K562 (cell line): Measurements from ENCODE around the gene NDUFAF2. TPM values are rescaled to one million over a fixed set of nuclear protein-coding genes. Genes with fewer than 3 reads are reported as not detected.

ENCODE experiments used
- CC2D1A ChIP-seq: fragments of 450-650 bp; IDR thresholded peaks from 2 replicates; pipeline ENCODE4 v1.6.1; 2017; ENCODE audit warnings: mild to moderate bottlenecking
- CTBP1 ChIP-seq: fragments of 450-650 bp; IDR thresholded peaks from 2 replicates; pipeline ENCODE4 v1.6.1; 2016; ENCODE audit warnings: borderline replicate concordance
- FOXM1 ChIP-seq, 2 experiments: fragments of 450-650 bp in 1 of 2; sonication (generic) in 1 of 2; formaldehyde crosslinking in 1 of 2; IDR thresholded peaks; 2 replicates each; pipeline versions ENCODE4 v1.6.1 to v1.9.0; 2017 to 2022; ENCODE audit warnings: low read depth in 2 of 2, mild to moderate bottlenecking in 2 of 2, missing genetic modification reagents in 1 of 2, moderate library complexity in 1 of 2
- FOXP4 ChIP-seq: sonication (generic); formaldehyde crosslinking; IDR thresholded peaks from 2 replicates; pipeline ENCODE4 v1.8.0; 2022; ENCODE audit warnings: mild to moderate bottlenecking, missing genetic modification reagents, borderline replicate concordance
- GTF2E2 ChIP-seq: fragments of 200-800 bp; sonication (Bioruptor generic); IDR thresholded peaks from 2 replicates; pipeline ENCODE4 v1.6.1; 2016; ENCODE audit warnings: missing genetic modification characterization, missing compliant biosample characterization
- HMG20B ChIP-seq: fragments of 250-450 bp; sonication (Bioruptor Pico); IDR thresholded peaks from 2 replicates; pipeline ENCODE4 v1.5.0; 2021; ENCODE audit warnings: mild to moderate bottlenecking
- POLR2B ChIP-seq: fragments of 450-650 bp; IDR thresholded peaks from 2 replicates; pipeline ENCODE4 v1.6.1; 2018; ENCODE audit warnings: low read depth; ENCODE audit not compliant: partially characterized antibody
- RB1 ChIP-seq: fragments of 450-650 bp; IDR thresholded peaks from 2 replicates; pipeline ENCODE4 v1.6.1; 2017; ENCODE audit warnings: low read depth, mild to moderate bottlenecking
- SRF ChIP-seq, 2 experiments: fragments of 250-450, 450-650 bp in 1 of 2; sonication (Bioruptor Pico) in 1 of 2; sonication (generic) in 1 of 2; formaldehyde crosslinking; IDR thresholded peaks; 2 replicates each; pipeline versions ENCODE4 v1.5.0 to v1.5.1; 2020 to 2022; ENCODE audit warnings: mild to moderate bottlenecking in 1 of 2, missing genetic modification reagents in 1 of 2
- TARDBP ChIP-seq: fragments of 450-650 bp; IDR thresholded peaks from 2 replicates; pipeline ENCODE4 v1.6.1; 2016
- XRCC3 ChIP-seq: fragments of 450-650 bp; IDR thresholded peaks from 2 replicates; pipeline ENCODE4 v1.6.1; 2017; ENCODE audit warnings: mild to moderate bottlenecking, moderate library complexity
- ZNF140 ChIP-seq: fragments of 250-450 bp; sonication (Bioruptor Pico); IDR thresholded peaks from 2 replicates; pipeline ENCODE4 v1.8.0; 2021; ENCODE audit warnings: moderate library complexity, mild to moderate bottlenecking, inconsistent platforms
- ZNF146 ChIP-seq: IDR thresholded peaks from one replicate; pipeline ENCODE4 v1.6.1; 2018; ENCODE audit warnings: missing compliant biosample characterization; ENCODE audit not compliant: unreplicated experiment
- ZNF699 ChIP-seq: fragments of 250-450 bp; sonication (Bioruptor Pico); IDR thresholded peaks from 2 replicates; pipeline ENCODE4 v1.8.0; 2021; ENCODE audit warnings: mild to moderate bottlenecking, moderate library complexity; ENCODE audit not compliant: insufficient replicate concordance
- polyA plus RNA-seq, 8 experiments: library from polyadenylated mRNA; depleted of rRNA in 4 of 8; stranded (reverse) in 5 of 8; unstranded in 3 of 8; fragments of >200 nt; fragmentation: Nextera tagmentation in 2 of 8; fragmentation: Illumina TruSeq in 1 of 8; extraction: Ambion mirVana in 2 of 8; extraction: Trizol in 1 of 8; gene quantifications; 2 replicates each; pipeline versions ENCODE4 v1.2.1 to v1.2.3, GENCODE V29; 2011 to 2014; ENCODE audit warnings: inconsistent platforms in 1 of 8, missing spikeins in 1 of 8
- total RNA-seq, 7 experiments: library from RNA; depleted of rRNA in 6 of 7; stranded (reverse); fragments of >200 nt in 6 of 7; fragmentation: Illumina TruSeq in 2 of 7; extraction: Trizol in 2 of 7; gene quantifications; 2 replicates each; pipeline versions ENCODE4 v1.2.1 to v1.2.3, GENCODE V29; 2011 to 2021; ENCODE audit warnings: low replicate concordance in 1 of 7
- TF ChIP-seq, protein P1 (sequence below), 2 experiments: IDR thresholded peaks; 2 replicates each; pipeline ENCODE4 v1.6.1; 2011; ENCODE audit warnings: borderline replicate concordance in 1 of 2, control low read depth in 1 of 2, low read depth in 1 of 2, low read length in 1 of 2, mild to moderate bottlenecking in 1 of 2, mixed read lengths in 1 of 2, moderate library complexity in 1 of 2; ENCODE audit not compliant: insufficient read depth in 1 of 2, insufficient read length in 1 of 2, poor library complexity in 1 of 2, severe bottlenecking in 1 of 2; ENCODE audit errors: extremely low read depth in 1 of 2
- TF ChIP-seq, protein P2 (sequence below), 2 experiments: fragments of 450-650 bp in 1 of 2; sonication (generic) in 1 of 2; formaldehyde crosslinking; conservative IDR thresholded peaks; 2 replicates each; pipeline versions ENCODE4 v1.4.0 to v1.8.1; 2020 to 2022; ENCODE audit warnings: mild to moderate bottlenecking in 1 of 2, missing genetic modification reagents in 1 of 2
- TF ChIP-seq, protein P3 (sequence below): fragments of 450-650 bp; IDR thresholded peaks from one replicate; pipeline ENCODE4 v1.6.1; 2018; ENCODE audit warnings: mild to moderate bottlenecking, moderate library complexity; ENCODE audit not compliant: partially characterized antibody
- TF ChIP-seq, protein P4 (sequence below): fragments of 450-650 bp; IDR thresholded peaks from 2 replicates; pipeline ENCODE4 v1.6.1; 2017; ENCODE audit warnings: mild to moderate bottlenecking, moderate library complexity
- TF ChIP-seq, protein P5 (sequence below): fragments of 450-650 bp; IDR thresholded peaks from 2 replicates; pipeline ENCODE4 v1.6.1; 2016; ENCODE audit warnings: antibody characterized with exemption

NDUFAF2 gene
- total and polyA plus RNA-seq, 9 of the 15 experiments (the other 6 are each of a cell fraction or from before 2014, with no cell fraction given), result 56.0 to 155 (median 95.9) TPM

- TF ChIP-seq, protein P1, sequence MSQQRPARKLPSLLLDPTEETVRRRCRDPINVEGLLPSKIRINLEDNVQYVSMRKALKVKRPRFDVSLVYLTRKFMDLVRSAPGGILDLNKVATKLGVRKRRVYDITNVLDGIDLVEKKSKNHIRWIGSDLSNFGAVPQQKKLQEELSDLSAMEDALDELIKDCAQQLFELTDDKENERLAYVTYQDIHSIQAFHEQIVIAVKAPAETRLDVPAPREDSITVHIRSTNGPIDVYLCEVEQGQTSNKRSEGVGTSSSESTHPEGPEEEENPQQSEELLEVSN (IDR thresholded peaks at IDR 0.05; ENCODE audit: borderline replicate concordance in 1 of 2, extremely low read depth in 1 of 2, insufficient read depth in 1 of 2, insufficient read length in 1 of 2, low read depth in 1 of 2, low read length in 1 of 2, poor library complexity in 1 of 2, severe bottlenecking in 1 of 2), result no peak
- TF ChIP-seq HMG20B (CRISPR knock-in tag) (no peak), CTBP1 (0 out of 2 replicates have a peak, but pooled peaks have one; percentile 12), GTF2E2 (no peak), RB1 (no peak), FOXP4 (no peak), CC2D1A (no peak), ZNF146 (CRISPR knock-in tag) (no peak), FOXM1 (IDR thresholded peaks at IDR 0.05; ENCODE audit: low read depth) (no peak), FOXM1 (CRISPR knock-in tag; IDR thresholded peaks at IDR 0.05; ENCODE audit: low read depth) (no peak), POLR2B (no peak), ZNF140 (CRISPR knock-in tag) (no peak), SRF (CRISPR knock-in tag; IDR thresholded peaks at IDR 0.05) (no peak), TARDBP (no peak), ZNF699 (CRISPR knock-in tag) (no peak), XRCC3 (no peak)
- TF ChIP-seq, protein P2, sequence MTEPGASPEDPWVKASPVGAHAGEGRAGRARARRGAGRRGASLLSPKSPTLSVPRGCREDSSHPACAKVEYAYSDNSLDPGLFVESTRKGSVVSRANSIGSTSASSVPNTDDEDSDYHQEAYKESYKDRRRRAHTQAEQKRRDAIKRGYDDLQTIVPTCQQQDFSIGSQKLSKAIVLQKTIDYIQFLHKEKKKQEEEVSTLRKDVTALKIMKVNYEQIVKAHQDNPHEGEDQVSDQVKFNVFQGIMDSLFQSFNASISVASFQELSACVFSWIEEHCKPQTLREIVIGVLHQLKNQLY (CRISPR knock-in tag; conservative IDR thresholded peaks at IDR 0.05), result no peak
- TF ChIP-seq, protein P3, sequence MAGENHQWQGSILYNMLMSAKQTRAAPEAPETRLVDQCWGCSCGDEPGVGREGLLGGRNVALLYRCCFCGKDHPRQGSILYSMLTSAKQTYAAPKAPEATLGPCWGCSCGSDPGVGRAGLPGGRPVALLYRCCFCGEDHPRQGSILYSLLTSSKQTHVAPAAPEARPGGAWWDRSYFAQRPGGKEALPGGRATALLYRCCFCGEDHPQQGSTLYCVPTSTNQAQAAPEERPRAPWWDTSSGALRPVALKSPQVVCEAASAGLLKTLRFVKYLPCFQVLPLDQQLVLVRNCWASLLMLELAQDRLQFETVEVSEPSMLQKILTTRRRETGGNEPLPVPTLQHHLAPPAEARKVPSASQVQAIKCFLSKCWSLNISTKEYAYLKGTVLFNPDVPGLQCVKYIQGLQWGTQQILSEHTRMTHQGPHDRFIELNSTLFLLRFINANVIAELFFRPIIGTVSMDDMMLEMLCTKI, result no peak
- TF ChIP-seq, protein P4, sequence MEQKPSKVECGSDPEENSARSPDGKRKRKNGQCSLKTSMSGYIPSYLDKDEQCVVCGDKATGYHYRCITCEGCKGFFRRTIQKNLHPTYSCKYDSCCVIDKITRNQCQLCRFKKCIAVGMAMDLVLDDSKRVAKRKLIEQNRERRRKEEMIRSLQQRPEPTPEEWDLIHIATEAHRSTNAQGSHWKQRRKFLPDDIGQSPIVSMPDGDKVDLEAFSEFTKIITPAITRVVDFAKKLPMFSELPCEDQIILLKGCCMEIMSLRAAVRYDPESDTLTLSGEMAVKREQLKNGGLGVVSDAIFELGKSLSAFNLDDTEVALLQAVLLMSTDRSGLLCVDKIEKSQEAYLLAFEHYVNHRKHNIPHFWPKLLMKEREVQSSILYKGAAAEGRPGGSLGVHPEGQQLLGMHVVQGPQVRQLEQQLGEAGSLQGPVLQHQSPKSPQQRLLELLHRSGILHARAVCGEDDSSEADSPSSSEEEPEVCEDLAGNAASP, result no peak
- TF ChIP-seq, protein P5, sequence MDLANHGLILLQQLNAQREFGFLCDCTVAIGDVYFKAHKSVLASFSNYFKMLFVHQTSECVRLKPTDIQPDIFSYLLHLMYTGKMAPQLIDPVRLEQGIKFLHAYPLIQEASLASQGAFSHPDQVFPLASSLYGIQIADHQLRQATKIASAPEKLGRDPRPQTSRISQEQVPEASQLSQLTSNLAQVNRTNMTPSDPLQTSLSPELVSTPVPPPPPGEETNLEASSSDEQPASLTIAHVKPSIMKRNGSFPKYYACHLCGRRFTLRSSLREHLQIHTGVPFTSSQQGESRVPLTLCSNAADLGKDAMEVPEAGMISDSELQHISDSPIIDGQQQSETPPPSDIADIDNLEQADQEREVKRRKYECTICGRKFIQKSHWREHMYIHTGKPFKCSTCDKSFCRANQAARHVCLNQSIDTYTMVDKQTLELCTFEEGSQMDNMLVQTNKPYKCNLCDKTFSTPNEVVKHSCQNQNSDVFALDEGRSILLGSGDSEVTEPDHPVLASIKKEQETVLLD, result no peak
Measured at GRCh38 chr5:60977956-60978737, 33.1 kb downstream of the NDUFAF2 start (continued).
